GM12874 (cell line): Measurements from ENCODE around the gene TMEM179.

Experiments
- TF ChIP-seq, protein P1 (sequence below): IDR thresholded peaks from 2 replicates; pipeline ENCODE4 v1.5.1; 2011; ENCODE audit warnings: low read depth, mild to moderate bottlenecking, control low read depth, low read length, moderate library complexity; ENCODE audit not compliant: insufficient read depth

The TMEM179 gene

DNA sequence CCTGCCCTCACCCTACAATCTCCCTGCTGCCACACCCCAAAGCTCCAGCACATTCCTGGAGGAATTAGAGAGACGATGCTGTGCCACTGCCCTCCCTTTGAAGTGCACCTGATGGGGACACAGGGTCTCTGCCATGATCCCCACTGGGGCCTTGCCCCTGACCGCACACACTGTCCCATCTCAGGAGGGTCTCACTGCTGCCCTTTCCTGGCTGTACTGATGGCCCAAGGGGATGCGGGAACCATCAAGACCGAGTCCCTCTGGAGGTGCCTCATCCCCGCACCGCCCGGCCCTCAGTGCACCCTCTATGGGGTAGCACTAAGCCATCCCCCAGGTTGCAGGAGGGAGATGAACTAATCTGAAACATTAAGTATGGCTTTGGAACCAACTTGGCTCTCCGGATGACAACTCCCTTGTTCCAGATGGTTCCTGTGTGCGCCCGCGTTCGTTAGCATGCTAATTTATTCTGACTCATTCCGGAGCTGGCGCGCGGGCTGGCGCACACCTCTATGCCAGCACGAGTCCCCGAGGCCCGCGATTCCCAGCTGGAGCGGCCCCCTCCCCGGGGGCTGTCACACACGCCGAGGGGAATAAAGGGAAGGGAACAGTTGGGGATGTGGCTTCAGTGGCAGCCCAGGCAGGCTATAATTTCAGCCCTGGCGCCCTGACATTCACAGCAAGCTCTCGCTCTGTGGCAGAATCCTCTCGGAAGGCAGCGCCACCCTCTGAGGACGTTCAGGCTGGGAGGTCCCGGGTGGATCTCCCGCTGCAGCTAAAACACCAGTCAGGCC is 59.2 kb downstream of the TMEM179 start:
- TF ChIP-seq, protein P1, sequence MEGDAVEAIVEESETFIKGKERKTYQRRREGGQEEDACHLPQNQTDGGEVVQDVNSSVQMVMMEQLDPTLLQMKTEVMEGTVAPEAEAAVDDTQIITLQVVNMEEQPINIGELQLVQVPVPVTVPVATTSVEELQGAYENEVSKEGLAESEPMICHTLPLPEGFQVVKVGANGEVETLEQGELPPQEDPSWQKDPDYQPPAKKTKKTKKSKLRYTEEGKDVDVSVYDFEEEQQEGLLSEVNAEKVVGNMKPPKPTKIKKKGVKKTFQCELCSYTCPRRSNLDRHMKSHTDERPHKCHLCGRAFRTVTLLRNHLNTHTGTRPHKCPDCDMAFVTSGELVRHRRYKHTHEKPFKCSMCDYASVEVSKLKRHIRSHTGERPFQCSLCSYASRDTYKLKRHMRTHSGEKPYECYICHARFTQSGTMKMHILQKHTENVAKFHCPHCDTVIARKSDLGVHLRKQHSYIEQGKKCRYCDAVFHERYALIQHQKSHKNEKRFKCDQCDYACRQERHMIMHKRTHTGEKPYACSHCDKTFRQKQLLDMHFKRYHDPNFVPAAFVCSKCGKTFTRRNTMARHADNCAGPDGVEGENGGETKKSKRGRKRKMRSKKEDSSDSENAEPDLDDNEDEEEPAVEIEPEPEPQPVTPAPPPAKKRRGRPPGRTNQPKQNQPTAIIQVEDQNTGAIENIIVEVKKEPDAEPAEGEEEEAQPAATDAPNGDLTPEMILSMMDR, result no peak

DNA sequence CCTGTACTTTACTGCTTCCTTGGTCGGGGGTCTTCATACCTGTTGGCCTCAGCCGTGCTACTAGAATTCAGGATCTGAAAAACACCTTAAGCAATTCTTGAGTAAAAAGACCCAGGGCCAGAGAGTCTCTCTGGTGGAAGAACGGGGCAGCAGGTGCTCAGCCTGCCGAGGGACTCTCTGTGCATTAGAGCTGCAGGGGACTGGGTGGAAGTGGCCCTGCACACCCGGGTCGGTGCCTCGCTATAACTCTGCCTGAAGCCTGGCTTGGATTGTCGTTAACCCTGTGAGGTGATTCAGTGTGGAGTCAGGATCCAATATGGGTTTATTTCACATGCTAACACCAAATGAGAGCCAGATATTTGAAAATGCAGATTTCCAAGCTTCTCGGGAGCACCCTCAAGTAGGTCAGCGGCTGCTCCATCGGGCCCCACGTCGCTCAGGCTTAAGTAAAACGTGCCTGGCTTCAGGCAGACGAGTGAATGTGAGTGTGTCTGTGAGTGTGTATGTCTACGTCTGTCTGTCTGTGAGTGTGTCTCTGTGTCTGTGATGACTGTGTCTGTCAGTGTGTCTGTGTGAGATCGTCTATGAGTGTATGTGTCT is 60.1 kb downstream of the TMEM179 start:
- TF ChIP-seq, protein P1, result no peak

DNA sequence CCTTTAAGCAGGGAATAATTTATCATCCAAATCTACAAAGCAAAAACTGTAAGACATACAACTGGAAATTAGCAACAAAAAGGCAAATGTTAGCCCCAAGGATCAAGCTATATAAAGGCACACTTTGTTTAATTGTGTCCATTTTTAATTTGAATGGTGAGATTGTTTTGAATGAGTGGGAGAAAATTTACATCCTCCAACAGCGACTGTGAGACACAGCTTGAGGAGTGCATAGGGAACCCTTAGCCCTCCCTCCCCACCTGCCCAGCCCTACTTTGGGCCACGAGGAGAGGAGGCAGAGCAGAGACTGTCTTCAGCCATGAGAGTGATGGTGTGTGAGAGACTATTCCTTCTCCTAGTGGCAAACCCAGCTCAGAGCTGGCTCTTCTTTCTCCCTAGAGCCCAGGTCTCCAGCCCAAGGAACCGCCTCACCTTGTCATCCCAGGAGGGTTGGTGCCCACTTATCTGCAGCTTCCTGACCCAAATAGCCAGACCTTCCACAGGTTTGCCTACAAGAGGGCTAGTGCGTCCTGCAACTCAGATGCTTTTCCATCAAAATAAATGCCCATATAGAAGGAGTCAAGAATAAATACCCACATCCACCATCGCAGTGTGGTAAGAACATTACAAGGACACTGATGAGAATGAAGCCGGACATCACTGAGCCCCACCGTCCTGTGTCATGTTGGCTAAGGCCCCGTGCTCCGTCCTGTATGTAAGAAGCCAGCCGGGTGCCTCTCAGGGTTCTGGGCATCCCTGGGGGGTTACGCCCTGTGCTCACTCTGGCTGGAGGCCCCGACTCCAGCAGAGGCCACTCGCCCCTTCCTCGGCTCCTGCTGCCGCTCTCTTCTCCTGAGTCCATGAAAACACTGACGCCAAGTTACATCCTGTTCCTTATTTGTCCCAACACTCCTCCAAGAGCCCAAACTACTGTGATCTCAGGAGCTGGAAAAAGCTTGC is 61.4 kb downstream of the TMEM179 start:
- TF ChIP-seq, protein P1, result no peak

DNA sequence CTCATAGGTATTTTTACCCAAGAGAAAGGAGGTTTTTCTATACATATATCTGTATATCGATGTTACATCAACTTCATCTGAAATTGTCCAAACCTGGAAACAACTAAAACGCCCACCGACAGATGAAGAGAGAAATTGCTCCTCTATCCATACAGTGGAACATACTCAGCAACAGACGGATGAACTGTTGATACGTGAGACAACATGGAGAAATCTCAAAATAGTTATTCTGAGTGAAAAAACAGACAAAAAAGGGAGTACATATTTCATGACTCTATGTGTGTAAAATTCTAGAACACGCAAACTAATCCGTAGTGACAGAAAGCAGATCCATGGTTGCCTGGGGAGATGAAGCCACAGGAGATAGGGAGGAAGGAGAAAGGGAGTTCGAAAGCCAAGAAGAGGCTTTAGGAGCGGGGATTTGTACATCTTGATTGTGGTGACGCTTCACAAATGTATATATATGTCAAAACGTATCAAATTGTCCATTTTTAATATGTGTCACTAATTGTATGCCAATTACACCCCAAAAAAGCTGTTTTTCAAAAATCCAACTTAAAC is 62.6 kb downstream of the TMEM179 start:
- TF ChIP-seq, protein P1, result no peak
